ENCODE results near the gene RNF217. TPM values are rescaled to one million over a fixed set of nuclear protein-coding genes. Genes with fewer than 3 reads are reported as not detected.

RNF217 gene
- total RNA-seq, 1 donor from 2014 or later = 5.9 TPM

GRCh38 chr6:124997196-124997875, 35.1 kb downstream of the RNF217 start:
- Mint-ChIP-seq H3K36me3 (ENCODE audit: unreplicated experiment) (no peaks in the 10 kb centered on the region), H3K27ac (ENCODE audit: unreplicated experiment) (no peak overlapping the region), H3K27me3 (ENCODE audit: unreplicated experiment) (no peaks in the 10 kb centered on the region), H3K4me1 (ENCODE audit: low read depth, unreplicated experiment) (peaks cover 11% of the 10 kb centered on the region), H3K9me3 (ENCODE audit: unreplicated experiment) (no peaks in the 10 kb centered on the region), H3K4me3 (ENCODE audit: unreplicated experiment) (no peak overlapping the region)
- DNase-seq = no peak
- no peak for TF ChIP-seq CTCF (IDR thresholded peaks at IDR 0.05; ENCODE audit: partially characterized antibody, unreplicated experiment)

GRCh38 chr6:124999105-124999764, 37.0 kb downstream of the RNF217 start:
- Mint-ChIP-seq H3K27me3 (ENCODE audit: unreplicated experiment) (no peaks in the 10 kb centered on the region), H3K27ac (ENCODE audit: unreplicated experiment) (no peak overlapping the region), H3K4me3 (ENCODE audit: unreplicated experiment) (no peak overlapping the region), H3K4me1 (ENCODE audit: low read depth, unreplicated experiment) (peaks cover 14% of the 10 kb centered on the region), H3K9me3 (ENCODE audit: unreplicated experiment) (no peaks in the 10 kb centered on the region), H3K36me3 (ENCODE audit: unreplicated experiment) (no peaks in the 10 kb centered on the region)
- no peak for DNase-seq
- no peak for TF ChIP-seq CTCF (IDR thresholded peaks at IDR 0.05; ENCODE audit: partially characterized antibody, unreplicated experiment)

- TF ChIP-seq CTCF (IDR thresholded peaks at IDR 0.05; ENCODE audit: partially characterized antibody, unreplicated experiment) = no peak
- Mint-ChIP-seq H3K27ac (ENCODE audit: unreplicated experiment) (no peak overlapping the region), H3K4me1 (ENCODE audit: low read depth, unreplicated experiment) (peaks cover 14% of the 10 kb centered on the region), H3K9me3 (ENCODE audit: unreplicated experiment) (no peaks in the 10 kb centered on the region), H3K36me3 (ENCODE audit: unreplicated experiment) (no peaks in the 10 kb centered on the region), H3K4me3 (ENCODE audit: unreplicated experiment) (no peak overlapping the region), H3K27me3 (ENCODE audit: unreplicated experiment) (no peaks in the 10 kb centered on the region)
- no peak for DNase-seq
Observed at GRCh38 chr6:125001684-125002405, 39.6 kb downstream of the RNF217 start.

- no peak for TF ChIP-seq CTCF (IDR thresholded peaks at IDR 0.05; ENCODE audit: partially characterized antibody, unreplicated experiment)
- H3K36me3 Mint-ChIP-seq (ENCODE audit: unreplicated experiment) = no peaks in the 10 kb centered on the region
- no peak overlapping the region for H3K4me3 Mint-ChIP-seq (ENCODE audit: unreplicated experiment)
- no peaks in the 10 kb centered on the region for H3K9me3 Mint-ChIP-seq (ENCODE audit: unreplicated experiment)
- H3K27ac Mint-ChIP-seq (ENCODE audit: unreplicated experiment) = no peak overlapping the region
- no peak for DNase-seq
- H3K4me1 Mint-ChIP-seq (ENCODE audit: low read depth, unreplicated experiment) = peaks cover 14% of the 10 kb centered on the region
- H3K27me3 Mint-ChIP-seq (ENCODE audit: unreplicated experiment) = no peaks in the 10 kb centered on the region
Observed at GRCh38 chr6:125002406-125002741, 40.1 kb downstream of the RNF217 start.

- Mint-ChIP-seq H3K27ac (ENCODE audit: unreplicated experiment) (no peak overlapping the region), H3K4me3 (ENCODE audit: unreplicated experiment) (no peak overlapping the region), H3K27me3 (ENCODE audit: unreplicated experiment) (no peaks in the 10 kb centered on the region), H3K36me3 (ENCODE audit: unreplicated experiment) (no peaks in the 10 kb centered on the region), H3K9me3 (ENCODE audit: unreplicated experiment) (no peaks in the 10 kb centered on the region), H3K4me1 (ENCODE audit: low read depth, unreplicated experiment) (peaks cover 14% of the 10 kb centered on the region)
- DNase-seq = no peak
- no peak for TF ChIP-seq CTCF (IDR thresholded peaks at IDR 0.05; ENCODE audit: partially characterized antibody, unreplicated experiment)
Observed at GRCh38 chr6:125003070-125003469, 40.8 kb downstream of the RNF217 start.
